NCI-H226 (cell line): ENCODE results near the gene GPS1.
A peak's percentile ranks its signal among the peaks of the same experiment; 100 is the strongest.

Source experiments
- DNase-seq: peaks from one replicate; pipeline ENCODE4 v3.0.0-alpha.2; 2015

GPS1 gene

GRCh38 chr17:82047379-82047778, 4.3 kb upstream of the GPS1 start:
- no peak for DNase-seq

- DNase-seq: no peak
These were observed 3.7 kb upstream of the GPS1 start for GRCh38 chr17:82047914-82048570.

GRCh38 chr17:82048571-82048971, 3.1 kb upstream of the GPS1 start:
- DNase-seq: no peak

- DNase-seq: no peak
These were observed 2.6 kb upstream of the GPS1 start for GRCh38 chr17:82049106-82049505.

GRCh38 chr17:82049521-82049971, 2.2 kb upstream of the GPS1 start:
- no peak for DNase-seq

- DNase-seq: no peak
These were observed 1.4 kb upstream of the GPS1 start for GRCh38 chr17:82050152-82050760.

- DNase-seq: no peak
These were observed 697 bp upstream of the GPS1 start for GRCh38 chr17:82050761-82051641.

GRCh38 chr17:82052638-82053059, 951 bp downstream of the GPS1 start:
- no peak for DNase-seq

GRCh38 chr17:82053130-82053529, 1.4 kb downstream of the GPS1 start:
- DNase-seq: no peak

GRCh38 chr17:82053556-82054263, 2.0 kb downstream of the GPS1 start:
- DNase-seq: peak; percentile 0

GRCh38 chr17:82054351-82055022, 2.8 kb downstream of the GPS1 start:
- peak; percentile 0 for DNase-seq

GRCh38 chr17:82055023-82055964, 3.6 kb downstream of the GPS1 start:
- DNase-seq: no peak

- DNase-seq: peak; percentile 0
These were observed 4.4 kb downstream of the GPS1 start for GRCh38 chr17:82055965-82056728.

GRCh38 chr17:82056729-82057621, 5.3 kb downstream of the GPS1 start:
- DNase-seq: peak; percentile 1

GRCh38 chr17:82058230-82058854, 6.6 kb downstream of the GPS1 start:
- DNase-seq: no peak

GRCh38 chr17:82058855-82059249, 7.2 kb downstream of the GPS1 start:
- DNase-seq: no peak

- DNase-seq: no peak
These were observed 7.7 kb downstream of the GPS1 start for GRCh38 chr17:82059272-82060000.

GRCh38 chr17:82060001-82060380, 8.3 kb downstream of the GPS1 start:
- DNase-seq: no peak
